Measurements from ENCODE around the gene SPOPL.

The SPOPL gene

GRCh38 chr2:138579556-138579955 lies 78.0 kb downstream of the SPOPL start:
- TF ChIP-seq ZFX (IDR thresholded peaks at IDR 0.05; ENCODE audit: borderline replicate concordance) (no peak), CTCF (IDR thresholded peaks at IDR 0.05) (no peak)
- H3K27ac ChIP-seq: no peak overlapping the region

DNA sequence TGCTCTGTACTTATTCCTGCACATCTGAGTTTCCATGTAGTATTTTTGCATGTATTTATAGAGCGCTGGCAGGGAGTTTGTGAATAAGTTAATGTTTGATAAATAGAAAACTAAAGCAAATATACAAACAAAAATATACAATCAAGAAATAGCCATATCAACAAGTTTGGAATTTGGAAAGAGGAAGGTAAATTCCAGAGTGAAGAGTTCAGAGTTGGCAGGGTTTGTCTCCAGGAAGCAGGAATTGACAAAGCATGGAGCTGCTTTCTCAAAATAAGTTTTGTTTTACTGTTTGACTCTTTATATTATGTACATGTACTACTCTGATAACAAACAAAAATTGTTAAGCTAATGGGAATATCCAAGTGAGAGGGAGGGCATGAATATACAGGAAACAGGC lies 80.3 kb downstream of the SPOPL start:
- H3K27ac ChIP-seq: peak overlapping the region; percentile 62
- TF ChIP-seq CTCF (IDR thresholded peaks at IDR 0.05) (no peak), ZFX (IDR thresholded peaks at IDR 0.05; ENCODE audit: borderline replicate concordance) (no peak)

DNA sequence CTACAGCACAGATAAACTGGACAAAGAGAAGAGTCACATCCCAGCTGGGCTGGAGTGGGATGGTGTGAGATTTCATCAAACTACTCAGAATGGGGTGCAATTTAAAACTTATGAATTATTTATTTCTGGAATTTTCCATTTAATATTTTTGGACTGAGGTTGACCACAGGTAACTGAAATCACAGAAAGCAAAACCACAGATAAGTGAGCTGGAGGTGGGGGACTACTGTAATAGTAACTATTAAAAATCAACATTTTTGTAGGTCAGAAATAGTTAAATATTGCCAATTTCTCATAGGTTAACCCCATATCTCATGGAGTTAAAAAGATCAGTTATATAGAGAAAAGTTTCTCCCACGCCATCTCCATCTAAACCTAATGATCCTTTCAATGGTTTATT lies 88.1 kb downstream of the SPOPL start:
- TF ChIP-seq ZFX (IDR thresholded peaks at IDR 0.05; ENCODE audit: borderline replicate concordance): no peak
- TF ChIP-seq CTCF (IDR thresholded peaks at IDR 0.05): no peak
- H3K27ac ChIP-seq: no peak overlapping the region

DNA sequence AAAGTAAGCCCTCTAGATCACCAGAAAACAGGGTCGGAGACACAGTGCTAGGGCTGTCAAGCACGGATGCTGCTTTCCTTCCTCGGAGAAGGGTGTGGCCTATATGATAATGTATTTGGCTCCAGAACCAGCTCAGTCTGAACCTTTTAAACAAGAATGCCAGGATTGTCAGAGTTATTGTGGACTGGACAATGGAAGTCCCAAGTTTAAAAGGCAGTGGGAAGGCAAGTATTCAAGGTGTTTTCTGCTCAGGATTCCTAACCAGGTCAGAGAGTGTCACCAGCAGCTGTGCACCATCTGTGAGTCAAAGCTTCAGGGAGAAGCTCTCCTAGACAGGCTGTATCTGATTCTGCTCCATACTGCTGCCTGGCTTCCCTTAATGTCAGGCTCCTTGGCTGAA lies 94.8 kb downstream of the SPOPL start:
- no peak for TF ChIP-seq CTCF (IDR thresholded peaks at IDR 0.05)
- no peak for TF ChIP-seq ZFX (IDR thresholded peaks at IDR 0.05; ENCODE audit: borderline replicate concordance)
- no peak overlapping the region for H3K27ac ChIP-seq

DNA sequence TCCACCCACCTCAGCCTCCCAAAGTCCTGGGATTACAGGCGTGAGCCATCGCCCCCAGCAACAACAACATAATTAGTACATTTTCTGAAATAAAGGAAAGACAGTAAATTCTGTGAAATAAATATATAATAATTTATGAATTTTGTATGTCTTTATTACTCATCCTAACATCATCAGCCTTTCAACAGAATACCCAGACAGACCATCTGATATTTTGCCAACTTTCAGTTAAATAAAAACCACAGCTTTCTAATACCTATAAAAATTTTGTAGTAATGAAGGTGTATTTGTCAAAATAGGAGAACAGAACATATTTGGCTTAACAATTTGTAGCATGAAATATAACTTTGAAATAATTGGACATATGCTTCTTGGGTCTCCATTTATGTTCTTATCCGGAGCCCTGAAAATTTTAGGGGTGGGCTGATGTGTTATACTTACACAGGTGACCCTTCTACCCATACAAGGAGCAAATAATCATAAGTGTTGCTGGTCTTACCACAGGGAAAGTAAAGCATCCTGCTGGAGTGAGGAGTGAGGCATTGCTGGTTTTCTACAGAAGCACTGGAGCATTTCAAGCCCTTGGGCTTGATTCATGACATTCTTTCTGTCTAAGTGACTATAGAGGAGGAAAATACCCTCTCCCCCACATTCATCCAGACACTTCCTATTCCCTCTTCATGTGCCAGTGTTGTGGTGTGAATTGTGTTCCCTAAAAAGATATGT lies 99.3 kb downstream of the SPOPL start:
- H3K27ac ChIP-seq: no peak overlapping the region
- no peak for TF ChIP-seq CTCF (IDR thresholded peaks at IDR 0.05)
- TF ChIP-seq ZFX (IDR thresholded peaks at IDR 0.05; ENCODE audit: borderline replicate concordance): no peak

DNA sequence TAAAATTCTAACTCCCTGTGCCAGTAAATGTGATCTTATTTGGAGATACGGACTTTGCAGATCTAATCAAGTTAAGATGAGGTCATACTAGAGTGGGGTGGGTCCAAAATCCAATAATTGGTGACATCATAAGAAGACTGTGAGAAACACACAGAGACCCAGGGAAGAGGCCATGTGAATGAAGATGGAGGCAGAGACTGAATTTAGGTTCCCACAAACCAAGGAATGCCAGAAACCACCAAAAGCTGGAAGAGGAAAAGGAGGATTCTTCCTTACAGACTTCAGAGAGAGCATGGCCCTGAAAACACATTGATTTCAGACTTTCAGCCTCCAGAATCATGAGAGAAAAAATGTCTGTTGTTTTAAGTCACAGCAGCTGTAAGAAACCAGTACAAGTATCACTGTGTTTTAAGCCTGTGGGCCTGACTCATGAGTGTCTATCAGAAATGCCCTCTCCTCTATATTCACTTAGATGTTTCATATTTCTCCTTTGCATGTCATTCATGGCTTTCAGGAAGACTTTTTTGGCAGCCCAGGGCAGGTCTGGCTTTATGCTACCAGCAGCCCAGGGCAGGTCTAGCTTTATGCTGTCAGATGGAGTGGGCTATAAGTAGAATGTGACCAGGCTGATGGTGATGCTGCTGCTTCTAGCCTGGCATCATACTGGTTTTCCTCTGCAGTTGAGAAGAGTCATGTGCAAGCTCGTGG lies 100.0 kb downstream of the SPOPL start:
- TF ChIP-seq ZFX (IDR thresholded peaks at IDR 0.05; ENCODE audit: borderline replicate concordance): no peak
- no peak for TF ChIP-seq CTCF (IDR thresholded peaks at IDR 0.05)
- H3K27ac ChIP-seq: no peak overlapping the region

- TF ChIP-seq CTCF (IDR thresholded peaks at IDR 0.05): no peak
- TF ChIP-seq ZFX (IDR thresholded peaks at IDR 0.05; ENCODE audit: borderline replicate concordance): no peak
- no peak overlapping the region for H3K27ac ChIP-seq
Measured at GRCh38 chr2:138602166-138602460, 100.5 kb downstream of the SPOPL start.

Measured in 22Rv1 (cell line).